HEK293 (cell line): ENCODE data around the gene CA12.

ENCODE experiments used
- ZNF76 ChIP-seq: fragments of 450-650 bp; formaldehyde crosslinking; IDR thresholded peaks from 2 replicates; pipeline ENCODE4; 2016; ENCODE audit warnings: low read depth, missing biosample characterization, missing genetic modification characterization, borderline replicate concordance
- TF ChIP-seq, protein P1 (sequence below): fragments of 450-650 bp; formaldehyde crosslinking; IDR thresholded peaks from 2 replicates; pipeline ENCODE4 v1.5.1; 2016; ENCODE audit warnings: missing biosample characterization, missing genetic modification characterization, low read depth
- TF ChIP-seq, protein P2 (sequence below): fragments of 450-650 bp; formaldehyde crosslinking; IDR thresholded peaks from 2 replicates; pipeline ENCODE4 v1.5.1; 2016; ENCODE audit warnings: missing biosample characterization, missing genetic modification characterization

DNA sequence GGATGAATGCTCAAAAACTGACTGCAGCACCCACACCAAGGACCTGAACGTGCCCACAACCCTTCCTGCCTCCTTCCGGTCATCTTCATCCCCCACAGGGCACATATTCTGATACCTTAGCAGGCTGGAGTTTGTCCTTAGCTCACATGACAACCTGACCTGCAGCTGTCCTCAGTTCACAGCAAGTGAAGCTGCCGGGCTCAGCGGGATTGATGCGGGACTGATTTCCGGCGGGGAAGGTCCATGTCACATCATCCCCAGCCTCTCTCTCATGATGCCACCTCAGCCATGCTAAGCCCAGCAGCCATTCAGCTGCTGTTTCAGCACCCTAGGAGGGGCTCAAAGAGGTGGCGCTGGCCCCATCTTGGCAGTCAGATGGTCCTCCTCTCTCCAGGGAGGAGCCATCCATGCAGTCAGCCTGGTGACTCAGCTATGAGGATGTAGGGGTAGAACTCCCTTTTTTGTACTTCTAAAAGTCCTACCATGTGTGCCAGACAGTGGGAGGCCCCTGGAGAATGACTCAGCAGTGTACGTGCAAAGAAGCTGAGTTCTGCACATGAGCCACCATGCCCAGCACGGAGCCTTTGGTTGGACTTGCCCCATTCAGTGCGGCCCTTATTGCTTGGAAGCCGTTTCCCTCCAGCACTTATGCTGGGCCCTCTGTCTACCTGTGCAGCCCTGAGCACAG is 9.5 kb downstream of the CA12 start:
- TF ChIP-seq, protein P1, sequence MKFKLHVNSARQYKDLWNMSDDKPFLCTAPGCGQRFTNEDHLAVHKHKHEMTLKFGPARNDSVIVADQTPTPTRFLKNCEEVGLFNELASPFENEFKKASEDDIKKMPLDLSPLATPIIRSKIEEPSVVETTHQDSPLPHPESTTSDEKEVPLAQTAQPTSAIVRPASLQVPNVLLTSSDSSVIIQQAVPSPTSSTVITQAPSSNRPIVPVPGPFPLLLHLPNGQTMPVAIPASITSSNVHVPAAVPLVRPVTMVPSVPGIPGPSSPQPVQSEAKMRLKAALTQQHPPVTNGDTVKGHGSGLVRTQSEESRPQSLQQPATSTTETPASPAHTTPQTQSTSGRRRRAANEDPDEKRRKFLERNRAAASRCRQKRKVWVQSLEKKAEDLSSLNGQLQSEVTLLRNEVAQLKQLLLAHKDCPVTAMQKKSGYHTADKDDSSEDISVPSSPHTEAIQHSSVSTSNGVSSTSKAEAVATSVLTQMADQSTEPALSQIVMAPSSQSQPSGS = no peak
- TF ChIP-seq, protein P2, sequence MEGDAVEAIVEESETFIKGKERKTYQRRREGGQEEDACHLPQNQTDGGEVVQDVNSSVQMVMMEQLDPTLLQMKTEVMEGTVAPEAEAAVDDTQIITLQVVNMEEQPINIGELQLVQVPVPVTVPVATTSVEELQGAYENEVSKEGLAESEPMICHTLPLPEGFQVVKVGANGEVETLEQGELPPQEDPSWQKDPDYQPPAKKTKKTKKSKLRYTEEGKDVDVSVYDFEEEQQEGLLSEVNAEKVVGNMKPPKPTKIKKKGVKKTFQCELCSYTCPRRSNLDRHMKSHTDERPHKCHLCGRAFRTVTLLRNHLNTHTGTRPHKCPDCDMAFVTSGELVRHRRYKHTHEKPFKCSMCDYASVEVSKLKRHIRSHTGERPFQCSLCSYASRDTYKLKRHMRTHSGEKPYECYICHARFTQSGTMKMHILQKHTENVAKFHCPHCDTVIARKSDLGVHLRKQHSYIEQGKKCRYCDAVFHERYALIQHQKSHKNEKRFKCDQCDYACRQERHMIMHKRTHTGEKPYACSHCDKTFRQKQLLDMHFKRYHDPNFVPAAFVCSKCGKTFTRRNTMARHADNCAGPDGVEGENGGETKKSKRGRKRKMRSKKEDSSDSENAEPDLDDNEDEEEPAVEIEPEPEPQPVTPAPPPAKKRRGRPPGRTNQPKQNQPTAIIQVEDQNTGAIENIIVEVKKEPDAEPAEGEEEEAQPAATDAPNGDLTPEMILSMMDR (tag by site-specific recombination) = no peak
- TF ChIP-seq ZNF76 = no peak
